Natural killer cell treated with Interleukin-12 subunit alpha and Interleukin-12 subunit beta and Interleukin-15 and Interleukin-18, amount 100 ng/mL, for 72 hours (primary cell): ENCODE data around the gene HS6ST2. TPM values are rescaled to one million over a fixed set of nuclear protein-coding genes. Genes with fewer than 3 reads are reported as not detected.

Source experiments
- ATAC-seq, 2 donors: fragments of 150-1000 bp; cut with Tn5 transposase in 1 of 2; sonication (Bioruptor Pico), chemical (Tn5 transposase) in 1 of 2; 2 replicates each; pipeline ENCODE4 v1.10.0; 2021
- DNase-seq: peaks from one replicate; pipeline ENCODE4 v3.0.0; 2022; ENCODE audit warnings: low spot score
- H3K27ac Mint-ChIP-seq, 2 donors: 1 replicate in 1 of 2; 2 replicates in 1 of 2; pipeline ENCODE4 v1.8.0; 2022; ENCODE audit warnings: mixed read lengths in 2 of 2, mild to moderate bottlenecking in 1 of 2, moderate library complexity in 1 of 2
- H3K27me3 Mint-ChIP-seq, 2 donors: 1 replicate in 1 of 2; 2 replicates in 1 of 2; pipeline ENCODE4 v1.8.0; 2022; ENCODE audit warnings: mixed read lengths in 2 of 2
- H3K36me3 Mint-ChIP-seq: one replicate; pipeline ENCODE4 v1.8.0; 2022; ENCODE audit warnings: mixed read lengths
- H3K4me1 Mint-ChIP-seq, 2 donors: 1 replicate in 1 of 2; 2 replicates in 1 of 2; pipeline ENCODE4 v1.8.0; 2022; ENCODE audit warnings: low read depth in 2 of 2, mixed read lengths in 2 of 2, mild to moderate bottlenecking in 1 of 2
- H3K4me3 Mint-ChIP-seq: one replicate; pipeline ENCODE4 v1.8.0; 2022; ENCODE audit warnings: mixed read lengths
- H3K9me3 Mint-ChIP-seq: 2 replicates; pipeline ENCODE4 v1.8.0; 2022; ENCODE audit warnings: mixed read lengths
- total RNA-seq, 2 donors: library from RNA; stranded (reverse); gene quantifications; one replicate each; pipeline ENCODE4 v1.2.3, GENCODE V29; 2022

Gene HS6ST2
- total RNA-seq, 2 donors from 2014 or later = 0.36 to 0.89 TPM

GRCh38 chrX:132819711-132820264, 138.6 kb downstream of the HS6ST2 start:
- ATAC-seq = no peak
- DNase-seq = no peak
- Mint-ChIP-seq H3K36me3 (no peaks in the 10 kb centered on the region), H3K4me3 (no peak overlapping the region), H3K27me3 (peaks cover 0 to 10% of the 10 kb centered on the region in 2 donors), H3K27ac (no peak overlapping the region), H3K4me1 (no peaks in the 10 kb centered on the region), H3K9me3 (no peaks in the 10 kb centered on the region)

GRCh38 chrX:132818638-132819037, 139.8 kb downstream of the HS6ST2 start:
- Mint-ChIP-seq H3K9me3 (no peaks in the 10 kb centered on the region), H3K27ac (no peak overlapping the region), H3K27me3 (peaks cover under 1 to 14% of the 10 kb centered on the region in 2 donors), H3K4me3 (no peak overlapping the region), H3K36me3 (no peaks in the 10 kb centered on the region), H3K4me1 (no peaks in the 10 kb centered on the region)
- ATAC-seq (no peak), DNase-seq (no peak)

- DNase-seq = no peak
- no peaks in the 10 kb centered on the region for H3K36me3 Mint-ChIP-seq
- ATAC-seq = no peak
Observed at GRCh38 chrX:132815643-132816042, 142.8 kb downstream of the HS6ST2 start.

GRCh38 chrX:132810964-132811712, 147.3 kb downstream of the HS6ST2 start:
- Mint-ChIP-seq H3K27me3 (peaks cover 12 to 21% of the 10 kb centered on the region in 2 donors), H3K36me3 (no peaks in the 10 kb centered on the region), H3K27ac (no peak overlapping the region), H3K4me3 (no peak overlapping the region), H3K4me1 (no peaks in the 10 kb centered on the region), H3K9me3 (no peaks in the 10 kb centered on the region)
- ATAC-seq = no peak
- no peak for DNase-seq

More at GRCh38 chrX:132815643-132816042, 142.8 kb downstream of the HS6ST2 start:
- H3K9me3 Mint-ChIP-seq = no peaks in the 10 kb centered on the region
- no peak overlapping the region for H3K27ac Mint-ChIP-seq
- no peaks in the 10 kb centered on the region for H3K4me1 Mint-ChIP-seq
- H3K4me3 Mint-ChIP-seq = no peak overlapping the region
- peaks cover 12 to 24% of the 10 kb centered on the region in 2 donors for H3K27me3 Mint-ChIP-seq

- Mint-ChIP-seq H3K27ac (no peak overlapping the region), H3K4me1 (no peaks in the 10 kb centered on the region), H3K9me3 (no peaks in the 10 kb centered on the region), H3K36me3 (no peaks in the 10 kb centered on the region), H3K27me3 (peaks cover 12 to 18% of the 10 kb centered on the region in 2 donors), H3K4me3 (no peak overlapping the region)
- no peak for DNase-seq
- no peak for ATAC-seq
Observed at GRCh38 chrX:132810488-132810887, 147.9 kb downstream of the HS6ST2 start.

- H3K9me3 Mint-ChIP-seq = no peaks in the 10 kb centered on the region
- no peak for ATAC-seq
Observed at GRCh38 chrX:132809581-132809980, 148.8 kb downstream of the HS6ST2 start.

GRCh38 chrX:132807411-132808030, 150.9 kb downstream of the HS6ST2 start:
- Mint-ChIP-seq H3K36me3 (no peaks in the 10 kb centered on the region), H3K27ac (no peak overlapping the region), H3K9me3 (no peaks in the 10 kb centered on the region), H3K4me1 (no peaks in the 10 kb centered on the region), H3K4me3 (no peak overlapping the region), H3K27me3 (peaks cover under 1 to 5% of the 10 kb centered on the region in 2 donors)
- DNase-seq (no peak), ATAC-seq (no peak)

More at GRCh38 chrX:132809581-132809980, 148.8 kb downstream of the HS6ST2 start:
- Mint-ChIP-seq H3K27me3 (peaks cover 12 to 15% of the 10 kb centered on the region in 2 donors), H3K4me3 (no peak overlapping the region), H3K4me1 (no peaks in the 10 kb centered on the region), H3K27ac (no peak overlapping the region), H3K36me3 (no peaks in the 10 kb centered on the region)
- no peak for DNase-seq

GRCh38 chrX:132802033-132802432, 156.4 kb downstream of the HS6ST2 start:
- Mint-ChIP-seq H3K27ac (no peak overlapping the region), H3K36me3 (no peaks in the 10 kb centered on the region)

GRCh38 chrX:132795181-132795580, 163.2 kb downstream of the HS6ST2 start:
- Mint-ChIP-seq H3K9me3 (no peaks in the 10 kb centered on the region), H3K4me1 (no peaks in the 10 kb centered on the region), H3K27ac (peak overlapping the region in 1 of 2 donors; percentile 57), H3K27me3 (peaks cover 0 to 9% of the 10 kb centered on the region in 2 donors), H3K36me3 (no peaks in the 10 kb centered on the region), H3K4me3 (no peak overlapping the region)
- no peak for ATAC-seq
- DNase-seq = no peak

More at GRCh38 chrX:132802033-132802432, 156.4 kb downstream of the HS6ST2 start:
- no peaks in the 10 kb centered on the region for H3K9me3 Mint-ChIP-seq
- H3K27me3 Mint-ChIP-seq = peaks cover 0 to 21% of the 10 kb centered on the region in 2 donors
- H3K4me3 Mint-ChIP-seq = no peak overlapping the region
- no peaks in the 10 kb centered on the region for H3K4me1 Mint-ChIP-seq
- ATAC-seq = no peak
- no peak for DNase-seq

- no peaks in the 10 kb centered on the region for H3K9me3 Mint-ChIP-seq
- no peak overlapping the region for H3K4me3 Mint-ChIP-seq
- no peak for ATAC-seq
- no peaks in the 10 kb centered on the region for H3K36me3 Mint-ChIP-seq
- no peaks in the 10 kb centered on the region for H3K4me1 Mint-ChIP-seq
- no peak overlapping the region for H3K27ac Mint-ChIP-seq
- no peak for DNase-seq
- peaks cover 0 to 6% of the 10 kb centered on the region in 2 donors for H3K27me3 Mint-ChIP-seq
Observed at GRCh38 chrX:132791714-132792113, 166.7 kb downstream of the HS6ST2 start.

- ATAC-seq = no peak
- no peak overlapping the region for H3K4me3 Mint-ChIP-seq
- no peaks in the 10 kb centered on the region for H3K4me1 Mint-ChIP-seq
- H3K36me3 Mint-ChIP-seq = no peaks in the 10 kb centered on the region
- H3K27ac Mint-ChIP-seq = no peak overlapping the region
- DNase-seq = no peak
- no peaks in the 10 kb centered on the region for H3K9me3 Mint-ChIP-seq
- H3K27me3 Mint-ChIP-seq = peaks cover 0 to 6% of the 10 kb centered on the region in 2 donors
Observed at GRCh38 chrX:132790329-132790728, 168.1 kb downstream of the HS6ST2 start.

- Mint-ChIP-seq H3K4me1 (no peaks in the 10 kb centered on the region), H3K27me3 (peaks cover 0 to 6% of the 10 kb centered on the region in 2 donors), H3K36me3 (no peaks in the 10 kb centered on the region), H3K9me3 (no peaks in the 10 kb centered on the region), H3K4me3 (no peak overlapping the region), H3K27ac (no peak overlapping the region)
- no peak for ATAC-seq
- DNase-seq = no peak
Observed at GRCh38 chrX:132786217-132786616, 172.2 kb downstream of the HS6ST2 start.

- peaks cover 11 to 15% of the 10 kb centered on the region in 2 donors for H3K4me1 Mint-ChIP-seq
- no peak for ATAC-seq
- no peaks in the 10 kb centered on the region for H3K9me3 Mint-ChIP-seq
- peaks cover 5% of the 10 kb centered on the region for H3K36me3 Mint-ChIP-seq
- H3K4me3 Mint-ChIP-seq = no peak overlapping the region
- no peak overlapping the region for H3K27ac Mint-ChIP-seq
- no peak for DNase-seq
- peaks cover 6 to 9% of the 10 kb centered on the region in 2 donors for H3K27me3 Mint-ChIP-seq
Observed at GRCh38 chrX:132778917-132779316, 179.5 kb downstream of the HS6ST2 start.
